Nephron progenitor cell (in vitro differentiated cells): ENCODE results near the gene C1QTNF9.
"Not testable (repeated sequence)": the region's sequence is repeated elsewhere in the genome, so short reads cannot be mapped to it uniquely, and the experiment has no call there.

Experiments used
- DNase-seq: peaks from one replicate; pipeline ENCODE4 v3.0.0; 2021
- H3K27ac Mint-ChIP-seq: 2 replicates; pipeline ENCODE4 v1.8.0; 2021; ENCODE audit warnings: mild to moderate bottlenecking, moderate library complexity, mixed read lengths
- H3K27me3 Mint-ChIP-seq: 2 replicates; pipeline ENCODE4 v1.8.0; 2021; ENCODE audit warnings: mild to moderate bottlenecking, low read depth, mixed read lengths; ENCODE audit not compliant: poor library complexity
- H3K36me3 Mint-ChIP-seq: 2 replicates; pipeline ENCODE4 v1.8.0; 2021; ENCODE audit warnings: low read depth, mixed read lengths
- H3K4me1 Mint-ChIP-seq: 2 replicates; pipeline ENCODE4 v1.8.0; 2021; ENCODE audit warnings: mixed read lengths
- H3K4me3 Mint-ChIP-seq: 2 replicates; pipeline ENCODE4 v1.8.0; 2021; ENCODE audit warnings: mild to moderate bottlenecking, moderate library complexity, mixed read lengths
- H3K9me3 Mint-ChIP-seq: 2 replicates; pipeline ENCODE4 v1.8.0; 2021; ENCODE audit warnings: mild to moderate bottlenecking, moderate library complexity, mixed read lengths
- CTCF ChIP-seq: fragments of 200-600 bp; sonication (generic); IDR thresholded peaks from 2 replicates; pipeline ENCODE4 v1.5.0; 2021; ENCODE audit warnings: antibody characterized with exemption

C1QTNF9 gene

DNA sequence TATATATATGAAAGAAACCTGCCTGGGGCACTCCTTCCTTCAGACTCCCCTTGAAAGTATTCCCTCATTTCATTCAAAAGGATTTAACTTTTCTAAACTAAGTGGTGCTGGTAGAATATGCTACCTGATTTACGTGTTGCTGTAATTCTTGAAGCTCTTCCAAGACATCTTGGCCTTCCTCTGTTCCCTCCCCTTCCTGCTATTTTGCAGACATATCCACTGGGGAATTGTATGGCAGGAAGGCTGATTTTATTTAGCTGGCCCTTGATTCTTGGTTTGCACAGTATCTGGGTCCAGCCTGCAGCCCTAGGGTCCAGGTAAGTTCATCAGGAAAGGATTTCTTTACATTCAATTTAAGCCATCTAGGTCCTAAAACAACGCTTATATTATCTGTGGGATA lies at the start of gene C1QTNF9:
C1QTNF9 (plus strand) TSS at position 281 of the 400 bp plus-strand sequence. CDS start 6,424 bp downstream, outside the sequence.
- not testable (repeated sequence) for H3K36me3 Mint-ChIP-seq, H3K4me3 Mint-ChIP-seq, H3K27me3 Mint-ChIP-seq, H3K9me3 Mint-ChIP-seq, DNase-seq
- H3K4me1 Mint-ChIP-seq: peaks cover 16% of the 10 kb centered on the region
- H3K27ac Mint-ChIP-seq: peak within 1 kb of the TSS; percentile 54

GRCh38 chr13:24261566-24261965 lies 47.8 kb upstream of the C1QTNF9 start:
- Mint-ChIP-seq H3K27me3 (peaks cover 2% of the 10 kb centered on the region), H3K4me1 (peaks cover 9% of the 10 kb centered on the region), H3K9me3 (no peaks in the 10 kb centered on the region), H3K27ac (no peak overlapping the region), H3K4me3 (no peak overlapping the region), H3K36me3 (no peaks in the 10 kb centered on the region)
- no peak for DNase-seq
- no peak for TF ChIP-seq CTCF

DNA sequence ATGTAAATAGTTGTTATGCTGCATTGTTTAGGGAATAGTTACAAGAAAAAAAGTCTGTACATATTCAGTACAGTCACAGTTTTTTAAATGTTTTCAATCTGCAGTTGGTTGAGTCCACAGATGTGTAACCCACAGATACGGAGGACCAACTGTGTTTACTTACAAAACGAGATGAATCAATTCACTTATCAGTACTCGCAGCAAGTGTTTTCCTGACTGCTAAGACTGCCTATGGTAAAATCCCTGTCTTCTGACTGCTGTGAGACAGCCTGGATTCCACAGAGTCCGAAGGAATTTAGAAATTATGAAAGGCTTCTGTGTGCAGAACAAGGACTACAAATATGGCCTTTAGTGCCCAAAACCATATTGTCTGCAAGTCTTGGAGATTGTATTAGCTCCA lies 45.7 kb upstream of the C1QTNF9 start:
- TF ChIP-seq CTCF: no peak
- Mint-ChIP-seq H3K9me3 (no peaks in the 10 kb centered on the region), H3K36me3 (no peaks in the 10 kb centered on the region), H3K4me1 (peaks cover 9% of the 10 kb centered on the region), H3K27ac (no peak overlapping the region), H3K4me3 (no peak overlapping the region), H3K27me3 (peaks cover 5% of the 10 kb centered on the region)
- no peak for DNase-seq

DNA sequence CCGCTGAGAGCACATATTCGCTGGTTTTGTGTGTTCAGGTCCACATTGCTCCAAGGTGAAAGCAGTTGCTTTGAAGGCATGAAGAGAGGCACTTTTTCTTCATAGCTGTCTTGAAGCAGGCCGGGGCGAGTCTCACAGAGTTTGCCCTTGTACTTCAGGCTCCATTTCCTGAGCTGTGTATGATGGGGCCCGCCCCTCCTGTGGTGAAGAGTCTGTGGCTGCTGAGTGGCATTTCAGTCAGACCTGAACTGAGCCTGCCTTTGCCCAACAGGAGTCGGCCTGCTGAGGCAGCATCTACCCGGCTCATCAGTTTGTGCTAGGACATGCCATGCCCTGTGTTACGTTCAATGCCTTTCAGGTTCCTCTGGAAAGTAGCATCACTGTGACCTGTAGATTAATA lies 44.4 kb upstream of the C1QTNF9 start:
- peaks cover 5% of the 10 kb centered on the region for H3K27me3 Mint-ChIP-seq
- peaks cover 9% of the 10 kb centered on the region for H3K4me1 Mint-ChIP-seq
- TF ChIP-seq CTCF: no peak
- H3K36me3 Mint-ChIP-seq: no peaks in the 10 kb centered on the region
- no peak for DNase-seq
- no peak overlapping the region for H3K27ac Mint-ChIP-seq
- no peaks in the 10 kb centered on the region for H3K9me3 Mint-ChIP-seq
- H3K4me3 Mint-ChIP-seq: no peak overlapping the region

GRCh38 chr13:24265453-24265852 lies 43.9 kb upstream of the C1QTNF9 start:
- no peaks in the 10 kb centered on the region for H3K36me3 Mint-ChIP-seq
- no peak for DNase-seq
- no peak overlapping the region for H3K4me3 Mint-ChIP-seq
- no peak overlapping the region for H3K27ac Mint-ChIP-seq
- no peak for TF ChIP-seq CTCF
- H3K9me3 Mint-ChIP-seq: no peaks in the 10 kb centered on the region
- peaks cover 11% of the 10 kb centered on the region for H3K4me1 Mint-ChIP-seq
- H3K27me3 Mint-ChIP-seq: peaks cover 5% of the 10 kb centered on the region

DNA sequence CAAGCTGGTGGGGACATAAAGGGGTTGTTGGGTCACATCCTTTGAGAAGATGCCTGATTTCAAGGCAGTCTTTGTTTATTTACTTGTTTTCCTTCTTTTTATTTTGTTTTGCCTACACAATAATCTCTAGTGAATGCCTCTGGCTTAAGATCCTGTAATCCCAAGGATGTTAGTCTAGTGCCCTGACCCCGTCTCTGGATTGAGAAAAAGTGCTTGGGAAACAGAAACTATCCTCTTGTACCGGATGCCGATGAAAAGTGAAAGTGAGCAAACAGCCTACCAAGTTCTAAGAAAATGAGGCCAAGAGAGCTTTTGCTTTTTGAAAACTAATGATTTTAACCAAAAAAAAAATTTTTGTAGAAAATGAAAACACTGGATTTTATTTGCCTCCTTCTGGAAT lies 42.1 kb upstream of the C1QTNF9 start:
- no peak for DNase-seq
- Mint-ChIP-seq H3K9me3 (no peaks in the 10 kb centered on the region), H3K27me3 (peaks cover 5% of the 10 kb centered on the region), H3K4me3 (no peak overlapping the region), H3K4me1 (peaks cover 18% of the 10 kb centered on the region), H3K36me3 (no peaks in the 10 kb centered on the region), H3K27ac (no peak overlapping the region)
- TF ChIP-seq CTCF: no peak
